GM23338 (cell line): ENCODE measurements around the gene CD40. TPM values are rescaled to one million over a fixed set of nuclear protein-coding genes. Genes with fewer than 3 reads are reported as not detected.

Source experiments
- ATAC-seq: fragments of 200-7000 bp; cut with Tn5 transposase; 3 replicates; pipeline ENCODE4 v1.9.1; 2020
- DNase-seq: peaks from one replicate; pipeline ENCODE4 v3.0.0-alpha.2; 2015; ENCODE audit warnings: low spot score
- H2AFZ ChIP-seq: fragments of 200-600 bp; sonication (generic); 2 replicates; pipeline ENCODE4 v1.8.0; 2016; ENCODE audit warnings: antibody characterized with exemption, mild to moderate bottlenecking, moderate library complexity
- H3F3A ChIP-seq: fragments of 200-600 bp; sonication (generic); replicated peaks from 2 replicates; pipeline ENCODE4 v1.8.0; 2017; ENCODE audit warnings: antibody characterized with exemption, mixed run types, low read depth
- H3K27ac ChIP-seq: fragments of 200-600 bp; sonication (generic); 2 replicates; pipeline ENCODE4 v1.6.1; 2016; ENCODE audit warnings: low read depth
- H3K27me3 ChIP-seq: fragments of 200-600 bp; sonication (generic); 2 replicates; pipeline ENCODE4 v1.8.0; 2016; ENCODE audit warnings: mild to moderate bottlenecking, mixed run types, moderate library complexity; ENCODE audit not compliant: insufficient read depth
- H3K36me3 ChIP-seq: fragments of 200-600 bp; sonication (generic); 2 replicates; pipeline ENCODE4 v1.8.0; 2016; ENCODE audit warnings: mild to moderate bottlenecking; ENCODE audit not compliant: insufficient read depth
- H3K4me1 ChIP-seq: fragments of 200-600 bp; sonication (generic); 2 replicates; pipeline ENCODE4 v1.8.0; 2016; ENCODE audit warnings: mild to moderate bottlenecking, moderate library complexity; ENCODE audit not compliant: insufficient read depth
- H3K4me2 ChIP-seq: fragments of 200-600 bp; sonication (generic); 2 replicates; pipeline ENCODE4 v1.7.1; 2017; ENCODE audit warnings: mixed run types
- H3K4me3 ChIP-seq: fragments of 200-600 bp; sonication (generic); 2 replicates; pipeline ENCODE4 v1.6.1; 2016; ENCODE audit warnings: mixed run types
- H3K79me2 ChIP-seq: fragments of 200-600 bp; sonication (generic); replicated peaks from 2 replicates; pipeline ENCODE4 v1.8.0; 2017; ENCODE audit warnings: mild to moderate bottlenecking; ENCODE audit not compliant: insufficient read depth
- H3K9me2 ChIP-seq: fragments of 200-600 bp; sonication (generic); 2 replicates; pipeline ENCODE4 v1.8.0; 2017; ENCODE audit not compliant: insufficient read depth
- H4K20me1 ChIP-seq: fragments of 200-600 bp; sonication (generic); replicated peaks from 2 replicates; pipeline ENCODE4 v1.8.0; 2017; ENCODE audit warnings: mild to moderate bottlenecking; ENCODE audit not compliant: insufficient read depth
- H3K27ac Mint-ChIP-seq: 2 replicates; pipeline ENCODE4 v1.8.0; 2020; ENCODE audit warnings: inconsistent platforms, mild to moderate bottlenecking, moderate library complexity, mixed read lengths
- H3K27me3 Mint-ChIP-seq: 3 replicates; pipeline ENCODE4 v1.8.0; 2022; ENCODE audit warnings: low read depth, mild to moderate bottlenecking, moderate library complexity, mixed read lengths, inconsistent platforms; ENCODE audit not compliant: insufficient read depth, poor library complexity
- H3K36me3 Mint-ChIP-seq: 3 replicates; pipeline ENCODE4 v1.8.0; 2021; ENCODE audit warnings: low read depth, mild to moderate bottlenecking, inconsistent platforms, moderate library complexity, mixed read lengths
- H3K4me1 Mint-ChIP-seq: 3 replicates; pipeline ENCODE4 v1.8.0; 2020; ENCODE audit warnings: mild to moderate bottlenecking, inconsistent platforms, mixed read lengths
- H3K4me3 Mint-ChIP-seq: 3 replicates; pipeline ENCODE4 v1.8.0; 2021; ENCODE audit warnings: moderate library complexity, mild to moderate bottlenecking, inconsistent platforms, mixed read lengths
- H3K9me3 Mint-ChIP-seq: 3 replicates; pipeline ENCODE4 v1.8.0; 2020; ENCODE audit warnings: moderate library complexity, mild to moderate bottlenecking, inconsistent platforms, mixed read lengths
- CREB1 ChIP-seq: fragments of 250-450 bp; sonication (Bioruptor Pico); IDR thresholded peaks from 2 replicates; pipeline ENCODE4 v1.5.0; 2020; ENCODE audit warnings: low read depth, mild to moderate bottlenecking, moderate library complexity
- CTCF ChIP-seq, 2 experiments: fragments of 200-600 bp in 1 of 2; sonication (generic) in 1 of 2; conservative IDR thresholded peaks; 2 replicates each; pipeline versions ENCODE4 v1.5.1 to v1.6.1; 2016 to 2017; ENCODE audit warnings: antibody characterized with exemption in 2 of 2, low read depth in 2 of 2, mild to moderate bottlenecking in 2 of 2, moderate library complexity in 1 of 2
- ETS1 ChIP-seq: IDR thresholded peaks from 2 replicates; pipeline ENCODE4 v1.6.1; 2016; ENCODE audit warnings: antibody characterized with exemption
- EZH2 ChIP-seq: fragments of 200-600 bp; sonication (generic); IDR thresholded peaks from one replicate; pipeline ENCODE4 v1.8.0; 2017; ENCODE audit warnings: antibody characterized with exemption, mild to moderate bottlenecking, low read depth; ENCODE audit not compliant: unreplicated experiment
- EZH2phosphoT487 ChIP-seq: fragments of 200-600 bp; sonication (generic); IDR thresholded peaks from one replicate; pipeline ENCODE4 v1.8.1; 2018; ENCODE audit warnings: antibody characterized with exemption; ENCODE audit not compliant: unreplicated experiment
- JUNB ChIP-seq: IDR thresholded peaks from one replicate; pipeline ENCODE4 v1.6.1; 2016; ENCODE audit warnings: antibody characterized with exemption; ENCODE audit not compliant: unreplicated experiment
- NANOG ChIP-seq: IDR thresholded peaks from 2 replicates; pipeline ENCODE4 v1.6.1; 2016; ENCODE audit warnings: antibody characterized with exemption, borderline replicate concordance
- POLR2AphosphoS5 ChIP-seq: IDR thresholded peaks from 2 replicates; pipeline ENCODE4 v1.6.1; 2016; ENCODE audit warnings: antibody characterized with exemption, low read depth
- REST ChIP-seq: IDR thresholded peaks from one replicate; pipeline ENCODE4 v1.6.1; 2018; ENCODE audit warnings: antibody characterized with exemption; ENCODE audit not compliant: unreplicated experiment
- STAT1 ChIP-seq: IDR thresholded peaks from one replicate; pipeline ENCODE4 v1.6.1; 2016; ENCODE audit warnings: antibody characterized with exemption; ENCODE audit not compliant: unreplicated experiment
- ZNF114 ChIP-seq: fragments of 250-450 bp; sonication (Bioruptor Pico); IDR thresholded peaks from 2 replicates; pipeline ENCODE4 v1.5.0; 2020; ENCODE audit warnings: mild to moderate bottlenecking, moderate library complexity
- ZNF331 ChIP-seq: fragments of 250-450 bp; sonication (Bioruptor Pico); IDR thresholded peaks from 2 replicates; pipeline ENCODE4 v1.5.0; 2020; ENCODE audit warnings: low read depth, mild to moderate bottlenecking, moderate library complexity
- ZNF462 ChIP-seq: fragments of 250-450 bp; sonication (Bioruptor Pico); IDR thresholded peaks from 2 replicates; pipeline ENCODE4 v1.5.0; 2020; ENCODE audit warnings: mild to moderate bottlenecking, moderate library complexity
- polyA plus RNA-seq: library from polyadenylated mRNA; unstranded; fragments of >200 nt; fragmentation: Nextera tagmentation; extraction: Ambion mirVana; gene quantifications from 2 replicates; pipeline ENCODE4 v1.2.1, GENCODE V29; 2016
- total RNA-seq: library from RNA; depleted of rRNA; stranded (reverse); fragments of >200 nt; shearing (Covaris generic); gene quantifications from 2 replicates; pipeline ENCODE4 v1.2.3, GENCODE V29; 2014

Gene CD40
- total and polyA plus RNA-seq, 2 experiments from 2014 or later: 15.4 to 18.9 TPM

GRCh38 chr20:46171476-46171875, 53.4 kb downstream of the CD40 start:
- no peak overlapping the region for H3K4me2 ChIP-seq
- ATAC-seq (no peak), DNase-seq (no peak)
- TF ChIP-seq POLR2AphosphoS5 (no peak), REST (no peak), EZH2 (no peak), STAT1 (no peak), ZNF462 (CRISPR knock-in tag) (no peak), CREB1 (CRISPR knock-in tag) (no peak), NANOG (no peak), EZH2phosphoT487 (no peak), CTCF (conservative IDR thresholded peaks at IDR 0.05; ENCODE audit: low read depth in 2 of 2) (no peak), ETS1 (no peak), ZNF331 (CRISPR knock-in tag) (no peak), JUNB (no peak), ZNF114 (CRISPR knock-in tag) (no peak)
- no peaks in the 10 kb centered on the region for H4K20me1 ChIP-seq
- H3K36me3 Mint-ChIP-seq: no peaks in the 10 kb centered on the region; the same call in 2 of the 3 replicates
- H3K9me2 ChIP-seq: no peaks in the 10 kb centered on the region
- H3K36me3 ChIP-seq: no peaks in the 10 kb centered on the region
- H3K27ac ChIP-seq: no peak overlapping the region
- H3K4me1 ChIP-seq: no peaks in the 10 kb centered on the region
- H3K27me3 ChIP-seq: peaks cover 49% of the 10 kb centered on the region
- H3K4me1 Mint-ChIP-seq: no peaks in the 10 kb centered on the region; the same call in 2 of the 3 replicates
- no peak overlapping the region for H3K4me3 ChIP-seq
- no peaks in the 10 kb centered on the region for H3K79me2 ChIP-seq
- H3K4me3 Mint-ChIP-seq: no peak overlapping the region
- peaks cover 32% of the 10 kb centered on the region for H3K27me3 Mint-ChIP-seq
- no peak overlapping the region for H3K27ac Mint-ChIP-seq
- H3F3A ChIP-seq: no peaks in the 10 kb centered on the region
- H3K9me3 Mint-ChIP-seq: no peaks in the 10 kb centered on the region
- no peak overlapping the region for H2AFZ ChIP-seq
